Activated T-cell treated with anti-CD3 and anti-CD28 coated beads, Interleukin-2, amount 50 U/mL, for 4 hours (primary cell): ENCODE measurements around the gene PHYKPL. TPM values are rescaled to one million over a fixed set of nuclear protein-coding genes. Genes with fewer than 3 reads are reported as not detected.

ENCODE experiments used
- ATAC-seq, 2 donors: fragments of 200-7000 bp; cut with Tn5 transposase; one replicate each; pipeline ENCODE4 v1.10.0; 2021
- DNase-seq: peaks from one replicate; pipeline ENCODE4 v3.0.0-alpha.2; 2020
- H3K27me3 Mint-ChIP-seq: one replicate; pipeline ENCODE4 v1.8.0; 2021; ENCODE audit warnings: low read depth, mixed read lengths
- H3K36me3 Mint-ChIP-seq: one replicate; pipeline ENCODE4 v1.8.0; 2022; ENCODE audit warnings: mixed read lengths; ENCODE audit not compliant: insufficient read depth
- H3K4me1 Mint-ChIP-seq: one replicate; pipeline ENCODE4 v1.8.0; 2021; ENCODE audit warnings: low read depth, mixed read lengths
- H3K4me3 Mint-ChIP-seq: one replicate; pipeline ENCODE4 v1.8.0; 2021; ENCODE audit warnings: mild to moderate bottlenecking, moderate library complexity, mixed read lengths
- H3K9me3 Mint-ChIP-seq: one replicate; pipeline ENCODE4 v1.8.0; 2021; ENCODE audit warnings: mixed read lengths
- total RNA-seq, 3 donors: library from RNA; stranded (reverse); gene quantifications; one replicate each; pipeline ENCODE4 v1.2.1, GENCODE V29; 2021

The PHYKPL gene
- total RNA-seq, 3 donors from 2014 or later = 46.7 to 53.2 (median 49.7) TPM

GRCh38 chr5:178165581-178165980 lies 67.0 kb downstream of the PHYKPL start:
- H3K4me3 Mint-ChIP-seq = no peak overlapping the region
- H3K36me3 Mint-ChIP-seq = no peaks in the 10 kb centered on the region
- no peak for DNase-seq

DNA sequence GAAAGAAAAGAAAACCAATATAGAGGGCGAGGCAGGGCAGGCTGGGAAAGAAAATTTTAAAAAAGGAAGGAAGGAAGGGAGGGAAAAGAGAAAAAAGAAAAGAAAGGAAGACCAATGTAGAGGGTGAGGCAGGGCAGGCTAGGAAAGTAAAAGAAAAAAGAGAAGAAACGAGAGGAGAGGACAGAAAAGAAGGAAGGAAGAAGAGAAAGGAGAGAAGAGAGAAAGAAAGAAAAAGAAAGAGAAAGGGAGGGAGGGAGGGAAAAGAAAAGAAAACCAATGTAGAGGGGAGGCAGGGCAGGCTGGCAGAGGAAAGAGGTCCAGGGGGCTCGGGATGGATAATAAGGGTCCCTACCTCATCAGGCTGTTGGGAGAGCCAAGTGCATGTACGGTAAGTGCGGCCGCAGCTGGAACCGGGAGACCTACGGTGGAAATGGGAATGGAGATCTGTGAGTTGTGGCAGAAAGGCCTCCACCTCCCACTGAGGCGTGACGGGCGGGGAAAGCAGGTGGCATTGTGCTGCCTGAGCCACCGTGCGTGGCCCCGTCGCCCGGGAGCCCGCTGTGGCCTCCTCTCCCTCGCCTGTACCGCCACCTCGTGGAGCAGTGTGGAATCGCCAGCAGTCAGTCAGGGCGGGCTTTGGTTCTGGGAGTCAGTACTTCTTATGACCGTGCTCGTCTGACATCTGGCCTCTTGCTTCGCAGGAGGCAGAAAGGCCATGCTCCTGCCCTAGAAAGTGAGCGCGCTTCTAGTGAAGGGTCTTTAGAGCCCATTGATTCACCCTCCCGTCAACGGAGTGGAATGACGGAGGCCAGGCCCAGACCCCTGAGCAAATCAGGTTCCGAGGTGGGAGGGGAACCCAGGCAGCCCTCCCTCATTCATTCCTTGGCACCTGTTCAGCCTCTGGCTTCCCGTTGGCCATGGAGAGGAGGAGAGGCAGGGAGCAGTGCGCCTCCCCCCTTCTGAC lies 68.5 kb downstream of the PHYKPL start:
- peak; percentile 95 for DNase-seq
- Mint-ChIP-seq H3K9me3 (no peaks in the 10 kb centered on the region), H3K4me3 (peak overlapping the region; percentile 16), H3K4me1 (peaks cover 4% of the 10 kb centered on the region), H3K36me3 (no peaks in the 10 kb centered on the region), H3K27me3 (peaks cover 18% of the 10 kb centered on the region)
- peak; percentile 99 to 100 for ATAC-seq

More at GRCh38 chr5:178165581-178165980, 67.0 kb downstream of the PHYKPL start:
- Mint-ChIP-seq H3K4me1 (peaks cover 4% of the 10 kb centered on the region), H3K9me3 (no peaks in the 10 kb centered on the region), H3K27me3 (peaks cover 18% of the 10 kb centered on the region)
- ATAC-seq = no peak

DNA sequence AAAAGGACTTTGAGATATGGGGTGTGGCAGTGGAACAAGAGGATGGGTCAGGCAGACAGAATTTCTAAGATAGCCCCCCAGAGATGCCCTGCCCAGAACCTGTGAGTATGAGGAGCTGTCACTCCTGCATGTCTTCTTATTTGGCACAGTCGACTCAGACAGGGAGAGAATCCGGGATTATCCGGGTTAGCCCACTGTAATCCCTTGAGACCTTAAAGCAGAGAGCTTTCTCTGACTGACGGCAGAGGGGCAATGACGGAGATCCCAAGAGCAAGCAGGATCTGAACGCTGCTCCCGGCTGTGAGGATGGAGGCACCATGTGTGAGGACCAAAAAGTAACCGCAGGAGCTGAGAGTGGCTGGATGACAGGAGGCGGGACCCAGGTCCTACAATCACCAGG lies 70.1 kb downstream of the PHYKPL start:
- Mint-ChIP-seq H3K4me1 (peaks cover 4% of the 10 kb centered on the region), H3K9me3 (no peaks in the 10 kb centered on the region), H3K4me3 (no peak overlapping the region), H3K36me3 (no peaks in the 10 kb centered on the region), H3K27me3 (peaks cover 18% of the 10 kb centered on the region)
- DNase-seq = no peak
- no peak for ATAC-seq

- Mint-ChIP-seq H3K36me3 (no peaks in the 10 kb centered on the region), H3K4me3 (no peak overlapping the region), H3K4me1 (peaks cover 4% of the 10 kb centered on the region), H3K27me3 (peaks cover 18% of the 10 kb centered on the region), H3K9me3 (no peaks in the 10 kb centered on the region)
- no peak for ATAC-seq
- no peak for DNase-seq
Observed at GRCh38 chr5:178160176-178160575, 72.4 kb downstream of the PHYKPL start.

Other genes with a start within 250 kb of the PHYKPL start
- gene PROP1, start 236.6 kb downstream of the PHYKPL start, total RNA-seq = not detected
- gene N4BP3, start 119.3 kb downstream of the PHYKPL start, total RNA-seq = 1 to 10 TPM; 6.4 to 7.8 (median 7.6) TPM
- 10 to 100 TPM; 34.6 to 41.2 (median 35.8) TPM for gene RMND5B, start 101.8 kb downstream of the PHYKPL start, total RNA-seq
- gene NHP2, start 78.9 kb downstream of the PHYKPL start, total RNA-seq = 100 to 1,000 TPM; 373 to 417 (median 409) TPM
- not detected for gene GMCL2, start 45.4 kb downstream of the PHYKPL start, total RNA-seq
- gene HNRNPAB, start 28.3 kb downstream of the PHYKPL start, total RNA-seq = 100 to 1,000 TPM; 646 to 699 (median 679) TPM